ENCODE results near the gene FBXO45. TPM values are rescaled to one million over a fixed set of nuclear protein-coding genes. Genes with fewer than 3 reads are reported as not detected.

The FBXO45 gene
- total and polyA plus RNA-seq, 9 of the 15 experiments (the other 6 are each of a cell fraction or from before 2014, with no cell fraction given): 15.2 to 52.8 (median 37.0) TPM

DNA sequence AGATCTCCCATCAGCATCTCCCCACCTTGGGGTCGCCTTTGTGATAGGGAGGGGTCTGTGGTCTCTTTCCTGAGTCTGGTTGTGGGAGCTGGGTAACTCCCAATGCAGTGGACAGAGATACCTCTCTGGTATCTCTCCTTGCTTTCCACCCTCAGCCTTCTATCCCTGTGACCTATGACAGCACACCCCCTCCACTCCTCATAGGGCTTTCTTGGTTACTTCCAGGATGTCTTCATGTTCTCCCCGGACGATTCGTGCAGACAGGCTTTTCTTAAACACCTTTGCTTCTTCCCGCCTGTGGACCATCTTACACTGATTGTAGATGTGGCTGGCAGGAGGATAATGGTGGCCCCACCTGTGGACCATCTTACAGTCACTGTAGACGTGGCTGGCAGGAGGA is 56.9 kb downstream of the FBXO45 start:
- in situ Hi-C loops (cut with MboI) (no loop called here), intact Hi-C loops (cut with micrococcal nuclease) (no loop called here)
- TF ChIP-seq ZNF764 (CRISPR knock-in tag; IDR thresholded peaks at IDR 0.05; ENCODE audit: low read depth) (no peak), ZNF696 (CRISPR knock-in tag; conservative IDR thresholded peaks at IDR 0.05) (no peak), ZNF766 (CRISPR knock-in tag; conservative IDR thresholded peaks at IDR 0.05) (no peak), CBX5 (IDR thresholded peaks at IDR 0.05; ENCODE audit: borderline replicate concordance, low read depth) (no peak), ARID1B (IDR thresholded peaks at IDR 0.05) (no peak), NCOA6 (IDR thresholded peaks at IDR 0.05) (no peak), MAZ (CRISPR knock-in tag; conservative IDR thresholded peaks at IDR 0.05 in 1 of 2, IDR thresholded peaks at IDR 0.05 in 1 of 2) (no peak), ZBTB7A (IDR thresholded peaks at IDR 0.05; ENCODE audit: borderline replicate concordance, control insufficient read depth, low read depth, low read length) (no peak), TSC22D4 (tag; IDR thresholded peaks at IDR 0.05) (no peak)
- TF ChIP-seq, protein P1, sequence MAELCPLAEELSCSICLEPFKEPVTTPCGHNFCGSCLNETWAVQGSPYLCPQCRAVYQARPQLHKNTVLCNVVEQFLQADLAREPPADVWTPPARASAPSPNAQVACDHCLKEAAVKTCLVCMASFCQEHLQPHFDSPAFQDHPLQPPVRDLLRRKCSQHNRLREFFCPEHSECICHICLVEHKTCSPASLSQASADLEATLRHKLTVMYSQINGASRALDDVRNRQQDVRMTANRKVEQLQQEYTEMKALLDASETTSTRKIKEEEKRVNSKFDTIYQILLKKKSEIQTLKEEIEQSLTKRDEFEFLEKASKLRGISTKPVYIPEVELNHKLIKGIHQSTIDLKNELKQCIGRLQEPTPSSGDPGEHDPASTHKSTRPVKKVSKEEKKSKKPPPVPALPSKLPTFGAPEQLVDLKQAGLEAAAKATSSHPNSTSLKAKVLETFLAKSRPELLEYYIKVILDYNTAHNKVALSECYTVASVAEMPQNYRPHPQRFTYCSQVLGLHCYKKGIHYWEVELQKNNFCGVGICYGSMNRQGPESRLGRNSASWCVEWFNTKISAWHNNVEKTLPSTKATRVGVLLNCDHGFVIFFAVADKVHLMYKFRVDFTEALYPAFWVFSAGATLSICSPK (IDR thresholded peaks at IDR 0.05; ENCODE audit: borderline replicate concordance): no peak
- TF ChIP-seq, protein P2, sequence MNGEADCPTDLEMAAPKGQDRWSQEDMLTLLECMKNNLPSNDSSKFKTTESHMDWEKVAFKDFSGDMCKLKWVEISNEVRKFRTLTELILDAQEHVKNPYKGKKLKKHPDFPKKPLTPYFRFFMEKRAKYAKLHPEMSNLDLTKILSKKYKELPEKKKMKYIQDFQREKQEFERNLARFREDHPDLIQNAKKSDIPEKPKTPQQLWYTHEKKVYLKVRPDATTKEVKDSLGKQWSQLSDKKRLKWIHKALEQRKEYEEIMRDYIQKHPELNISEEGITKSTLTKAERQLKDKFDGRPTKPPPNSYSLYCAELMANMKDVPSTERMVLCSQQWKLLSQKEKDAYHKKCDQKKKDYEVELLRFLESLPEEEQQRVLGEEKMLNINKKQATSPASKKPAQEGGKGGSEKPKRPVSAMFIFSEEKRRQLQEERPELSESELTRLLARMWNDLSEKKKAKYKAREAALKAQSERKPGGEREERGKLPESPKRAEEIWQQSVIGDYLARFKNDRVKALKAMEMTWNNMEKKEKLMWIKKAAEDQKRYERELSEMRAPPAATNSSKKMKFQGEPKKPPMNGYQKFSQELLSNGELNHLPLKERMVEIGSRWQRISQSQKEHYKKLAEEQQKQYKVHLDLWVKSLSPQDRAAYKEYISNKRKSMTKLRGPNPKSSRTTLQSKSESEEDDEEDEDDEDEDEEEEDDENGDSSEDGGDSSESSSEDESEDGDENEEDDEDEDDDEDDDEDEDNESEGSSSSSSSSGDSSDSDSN (IDR thresholded peaks at IDR 0.05; ENCODE audit: borderline replicate concordance in 1 of 2, low read depth in 2 of 2, low read length in 2 of 2): no peak
- TF ChIP-seq, protein P3, sequence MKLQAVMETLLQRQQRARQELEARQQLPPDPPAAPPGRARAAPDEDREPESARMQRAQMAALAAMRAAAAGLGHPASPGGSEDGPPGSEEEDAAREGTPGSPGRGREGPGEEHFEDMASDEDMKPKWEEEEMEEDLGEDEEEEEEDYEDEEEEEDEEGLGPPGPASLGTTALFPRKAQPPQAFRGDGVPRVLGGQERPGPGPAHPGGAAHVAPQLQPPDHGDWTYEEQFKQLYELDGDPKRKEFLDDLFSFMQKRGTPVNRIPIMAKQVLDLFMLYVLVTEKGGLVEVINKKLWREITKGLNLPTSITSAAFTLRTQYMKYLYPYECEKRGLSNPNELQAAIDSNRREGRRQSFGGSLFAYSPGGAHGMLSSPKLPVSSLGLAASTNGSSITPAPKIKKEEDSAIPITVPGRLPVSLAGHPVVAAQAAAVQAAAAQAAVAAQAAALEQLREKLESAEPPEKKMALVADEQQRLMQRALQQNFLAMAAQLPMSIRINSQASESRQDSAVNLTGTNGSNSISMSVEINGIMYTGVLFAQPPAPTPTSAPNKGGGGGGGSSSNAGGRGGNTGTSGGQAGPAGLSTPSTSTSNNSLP (IDR thresholded peaks at IDR 0.05; ENCODE audit: borderline replicate concordance, low read depth, low read length): no peak
- POLR2A ChIA-PET: no interaction called here
- Histone ChIP-seq H4K20me1 (replicated peaks; ENCODE audit: control insufficient read depth, insufficient read depth, low read length) (no peaks in the 10 kb centered on the region), H3K9me3 (replicated peaks; ENCODE audit: control insufficient read depth, insufficient read depth, low read depth, low read length) (no peaks in the 10 kb centered on the region), H3K27me3 (ENCODE audit: control insufficient read depth in 2 of 2, insufficient read depth in 2 of 2, low read length in 2 of 2) (no peaks in the 10 kb centered on the region), H2AFZ (ENCODE audit: low read depth, low read length) (no peak overlapping the region), H3K4me1 (replicated peaks in 1 of 2; ENCODE audit: control insufficient read depth in 2 of 2, insufficient read depth in 2 of 2, low read length in 2 of 2) (peaks cover 5 to 7% of the 10 kb centered on the region in 2 experiments), H3K4me3 (no peak overlapping the region), H3K79me2 (ENCODE audit: control insufficient read depth, insufficient read depth, low read length) (no peaks in the 10 kb centered on the region), H3K9me1 (ENCODE audit: control insufficient read depth, insufficient read depth, low read length) (no peaks in the 10 kb centered on the region), H3K4me2 (ENCODE audit: insufficient read depth, low read length) (no peak overlapping the region), H3K9ac (ENCODE audit: insufficient read depth in 1 of 2, low read depth in 2 of 2, low read length in 2 of 2) (no peak overlapping the region), H3K27ac (ENCODE audit: extremely low read depth, low read depth, low read length) (no peak overlapping the region), H3K36me3 (ENCODE audit: control insufficient read depth, insufficient read depth, low read length) (no peaks in the 10 kb centered on the region)
- ATAC-seq: no peak
- 65% methylated on average over 5 of the region's 6 CpGs for WGBS (ENCODE audit: insufficient coverage, low coverage, missing lambda C conversion rate)
- no TSS peak for BruUV-seq (replicated peaks)
- no peak for FAIRE-seq
- no peak for DNase-seq (ENCODE audit: extremely low read depth in 1 of 4, low spot score in 3 of 4)
- CTCF ChIA-PET (ENCODE audit: low intra/inter-chr PET ratio): no interaction called here
